ENCODE data around the gene TRPV6.

TRPV6 gene

DNA sequence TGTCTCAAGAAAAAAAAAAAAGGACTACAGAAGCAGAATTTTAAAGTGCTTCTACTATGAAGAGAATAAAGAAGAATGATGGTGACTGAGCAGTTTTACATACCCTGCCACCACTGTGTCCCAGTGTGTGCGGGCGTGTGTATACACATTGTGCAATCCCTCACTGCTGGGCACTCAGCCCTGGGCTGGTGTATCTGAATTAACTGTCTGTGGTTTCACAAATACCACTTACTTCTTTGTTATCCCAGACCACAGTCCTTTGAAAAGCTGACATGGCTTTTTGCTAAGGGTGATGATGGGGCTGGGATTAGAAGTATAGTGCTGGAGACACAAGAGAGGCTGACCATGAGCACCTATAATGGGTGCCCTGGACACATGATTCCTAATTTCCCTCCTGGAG is 21.1 kb upstream of the TRPV6 start:
- DNase-seq: no peak

DNA sequence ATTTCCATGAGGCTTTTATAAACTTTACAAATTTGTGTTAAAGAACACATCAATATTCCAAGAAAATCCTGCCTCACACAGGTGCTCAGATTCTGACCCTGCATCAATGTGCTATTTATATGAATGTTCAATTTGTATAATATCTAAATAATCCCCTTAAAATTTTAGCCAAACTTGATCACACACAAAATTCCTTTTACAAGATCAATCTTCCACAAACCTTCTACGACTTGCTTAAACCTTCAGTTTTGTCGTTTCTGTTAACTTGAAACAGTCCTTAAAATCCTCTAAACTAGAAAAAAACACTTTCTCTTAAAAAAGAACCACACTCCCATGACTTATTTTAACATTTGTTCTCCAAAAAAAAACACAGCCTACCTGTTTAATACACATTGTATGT is 20.2 kb upstream of the TRPV6 start:
- no peak for DNase-seq

DNA sequence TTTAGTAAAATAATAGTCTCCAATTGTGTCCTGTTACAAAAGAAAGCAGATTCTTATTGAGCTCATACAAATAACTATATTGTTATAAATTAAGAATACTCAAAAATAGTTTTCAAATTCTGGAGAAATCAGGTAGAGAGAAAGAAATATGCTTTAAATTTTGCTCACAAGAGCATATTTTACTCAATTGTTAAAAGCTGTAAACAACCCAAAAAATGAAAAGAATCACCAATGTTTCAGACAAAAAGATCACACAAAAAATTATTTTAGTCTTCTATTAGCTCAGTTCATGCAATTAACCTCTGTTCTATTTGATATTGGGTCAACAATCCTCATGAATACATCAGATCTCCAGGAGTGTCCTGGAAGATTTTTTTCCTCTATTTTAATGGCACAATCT is 18.6 kb upstream of the TRPV6 start:
- no peak for DNase-seq

DNA sequence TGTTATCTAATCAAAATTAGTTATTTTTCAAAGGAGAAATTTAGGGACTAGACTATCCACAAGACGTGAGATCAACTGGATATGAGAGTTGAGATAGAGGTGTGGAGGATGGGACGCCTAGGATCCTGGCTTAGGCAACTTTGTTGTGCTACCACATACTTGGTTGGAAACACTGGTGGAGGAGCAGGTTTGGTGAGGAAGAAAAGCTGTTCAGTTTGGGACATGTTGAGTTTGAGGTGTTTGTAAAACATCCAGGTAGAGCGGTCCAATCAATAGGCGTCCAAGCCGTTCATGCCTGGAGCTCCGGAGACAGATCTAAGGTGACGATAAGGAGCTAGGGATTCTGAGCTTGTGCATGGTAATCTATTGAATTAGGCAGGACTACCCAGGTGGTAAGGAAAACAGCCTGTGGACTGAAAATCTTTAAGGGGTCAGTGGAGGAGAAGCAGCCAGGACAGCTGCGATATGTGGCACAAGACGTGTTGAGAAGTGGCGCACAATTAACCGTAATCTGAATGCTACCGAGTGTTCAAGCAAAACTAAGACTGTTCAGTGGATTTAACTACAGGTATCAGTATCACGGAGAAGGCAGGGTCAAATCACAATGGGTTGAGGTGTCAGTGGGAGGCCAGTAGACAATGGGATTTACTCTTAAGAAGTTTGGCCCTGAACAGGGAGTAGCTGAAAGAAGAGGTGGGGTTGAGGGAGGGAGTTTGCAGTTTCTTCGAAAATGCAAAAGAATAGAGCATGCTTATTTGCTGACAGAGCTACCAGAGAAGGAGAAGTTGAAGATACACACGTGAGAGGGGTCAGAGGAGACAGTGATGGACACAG is 16.1 kb upstream of the TRPV6 start:
- DNase-seq: no peak

DNA sequence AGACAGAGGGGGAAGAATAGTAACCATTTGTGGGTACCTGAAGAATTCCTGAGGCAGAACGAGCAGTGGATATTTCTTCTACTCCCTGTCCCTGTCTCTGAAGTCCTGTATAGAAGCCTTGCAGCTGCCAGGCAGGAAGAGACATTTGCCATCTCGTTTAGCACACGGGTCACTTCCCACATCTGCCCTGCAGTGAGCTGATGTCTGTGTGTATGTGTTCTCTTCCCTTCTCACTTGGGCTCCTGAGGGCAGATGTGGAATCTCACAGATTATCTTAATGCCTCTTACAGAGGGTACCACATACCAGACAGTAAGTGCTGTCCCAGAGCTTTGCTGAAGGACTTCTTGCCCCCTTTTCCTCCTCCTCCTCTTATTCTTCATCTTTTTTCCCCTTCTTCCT is 14.1 kb upstream of the TRPV6 start:
- DNase-seq: no peak

DNA sequence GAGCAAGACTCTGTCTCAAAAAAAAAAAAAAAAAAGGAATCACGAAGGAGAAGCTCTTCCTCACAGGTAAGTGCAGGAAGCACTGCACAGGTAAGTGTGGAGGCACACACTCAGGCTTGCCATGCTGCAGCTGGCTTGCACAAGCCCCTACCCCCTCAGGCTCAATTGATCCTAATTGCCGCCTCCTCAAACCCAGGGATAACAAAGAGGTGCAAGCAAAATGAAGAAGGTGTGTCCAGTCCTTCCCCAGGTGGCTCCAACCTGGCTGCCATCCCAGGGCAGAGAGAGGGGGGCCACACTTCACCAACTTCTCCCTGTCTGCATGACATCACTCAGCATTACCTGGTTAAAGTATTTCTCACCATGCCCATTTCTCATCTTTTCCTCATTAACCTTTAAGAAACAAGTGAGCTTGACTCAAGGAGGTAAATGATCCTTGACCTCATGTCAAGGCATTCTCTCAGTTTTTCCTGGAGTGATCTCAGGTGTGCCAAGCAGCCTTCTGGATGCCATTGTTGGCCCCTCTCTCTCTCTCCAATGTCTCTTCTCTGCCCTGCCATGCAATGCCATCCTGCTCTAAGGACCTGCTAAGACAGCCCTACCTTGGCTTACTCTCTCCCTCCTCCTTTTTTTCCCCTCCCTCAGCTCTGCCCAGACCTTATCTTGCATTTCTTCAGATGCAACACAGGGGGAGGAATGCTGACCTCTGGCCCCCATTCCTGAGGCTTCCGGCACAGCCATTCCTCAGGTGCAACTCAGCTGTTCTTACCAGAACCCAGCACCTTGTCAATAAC is 13.0 kb upstream of the TRPV6 start:
- DNase-seq: no peak

DNA sequence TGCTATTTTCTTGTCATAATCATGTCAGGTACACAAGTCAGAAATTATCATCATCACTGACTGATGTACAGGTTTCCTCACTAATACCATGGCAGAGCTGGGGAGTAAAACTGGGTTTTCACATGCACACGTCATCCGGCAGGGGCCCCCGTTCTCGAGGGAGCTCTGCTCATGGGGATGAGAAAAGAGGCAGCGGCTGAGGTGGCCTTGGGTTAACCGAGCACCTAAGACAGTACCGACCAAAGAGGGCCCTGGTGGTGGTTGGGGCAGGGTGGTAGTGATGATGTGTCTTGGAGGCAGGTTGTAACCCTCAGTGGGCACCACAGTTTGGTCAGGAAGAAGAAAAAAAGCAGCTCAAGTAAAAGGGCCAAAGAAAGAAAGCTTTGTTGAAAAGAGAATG is 12.1 kb upstream of the TRPV6 start:
- no peak for DNase-seq

DNA sequence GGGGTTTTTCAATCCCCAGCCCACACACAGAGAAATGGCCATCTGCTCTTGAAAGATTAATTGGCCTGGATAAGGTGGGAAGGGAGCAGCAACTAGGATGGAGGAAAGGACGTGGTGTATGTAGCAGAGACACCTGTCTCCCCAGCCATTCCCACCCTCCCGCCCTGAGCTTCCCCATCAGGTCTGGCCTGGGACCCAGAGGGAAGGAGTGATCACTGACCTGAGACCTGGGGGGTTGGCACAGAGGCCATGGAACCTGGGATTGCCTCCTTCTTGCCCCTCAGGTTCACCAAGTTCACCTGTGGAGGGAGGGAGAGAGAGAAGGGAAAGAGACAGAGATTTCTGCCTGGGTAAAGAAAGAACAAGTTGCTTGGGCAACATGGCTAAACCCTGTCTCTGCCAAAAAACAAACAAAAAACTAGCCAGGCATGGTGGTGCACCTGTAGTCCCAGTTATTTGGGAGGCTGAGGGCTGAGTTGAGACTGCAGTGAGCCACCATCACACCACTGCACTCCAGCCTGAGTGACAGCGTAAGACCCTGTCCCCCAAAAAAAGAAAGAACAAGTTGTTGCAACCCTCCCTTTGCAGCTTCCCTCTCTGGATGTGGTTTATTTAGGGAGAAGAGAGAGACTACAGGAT is 11.3 kb upstream of the TRPV6 start:
- DNase-seq: no peak

DNA sequence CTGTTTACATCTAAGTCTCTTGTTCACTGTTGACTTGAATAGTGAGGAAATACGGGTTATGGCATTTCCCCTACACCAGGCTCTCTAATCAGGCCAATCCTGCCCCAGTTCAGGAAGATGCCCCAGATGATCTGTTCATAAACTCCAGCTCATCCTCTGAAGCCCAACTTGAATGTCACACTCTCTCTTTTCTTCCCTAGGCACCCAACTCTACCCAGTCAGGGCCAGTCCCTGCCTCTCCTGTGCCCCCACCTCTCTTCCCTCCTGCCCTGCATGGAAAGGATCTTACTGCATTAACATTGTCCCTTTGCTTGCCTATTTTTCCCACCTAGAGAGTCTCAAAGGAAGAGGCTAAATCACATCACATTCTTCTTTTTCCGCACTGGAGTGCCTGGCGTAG is 10.6 kb upstream of the TRPV6 start:
- DNase-seq: no peak

DNA sequence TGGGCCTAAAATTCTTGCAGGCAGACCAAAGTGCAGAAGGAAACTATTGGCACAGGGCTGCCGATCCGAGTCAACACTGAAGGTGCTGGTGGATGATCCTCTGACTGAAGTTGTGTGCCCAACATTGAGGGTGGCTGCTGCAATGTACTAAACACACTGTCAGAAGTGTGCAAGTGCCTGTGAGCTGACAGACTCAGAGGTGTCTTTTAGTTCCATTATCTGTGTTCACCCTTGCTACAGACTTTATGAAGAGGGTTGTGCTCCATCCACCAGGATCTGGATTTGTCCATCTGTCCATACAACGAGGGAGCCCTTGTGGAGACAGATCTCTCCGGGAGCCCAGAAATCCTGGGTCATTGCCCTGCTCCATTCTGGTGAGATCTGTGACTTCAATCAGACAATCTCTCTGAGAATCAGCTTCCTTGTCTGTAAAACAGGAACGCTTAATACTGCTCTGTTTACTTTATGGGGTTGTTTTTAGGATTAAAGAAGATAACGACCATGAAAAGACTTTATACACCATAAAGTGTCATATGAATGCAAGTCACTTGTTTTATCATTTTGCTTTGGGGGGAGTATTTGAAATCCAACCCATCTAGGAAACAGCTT is 9.5 kb upstream of the TRPV6 start:
- no peak for DNase-seq

DNA sequence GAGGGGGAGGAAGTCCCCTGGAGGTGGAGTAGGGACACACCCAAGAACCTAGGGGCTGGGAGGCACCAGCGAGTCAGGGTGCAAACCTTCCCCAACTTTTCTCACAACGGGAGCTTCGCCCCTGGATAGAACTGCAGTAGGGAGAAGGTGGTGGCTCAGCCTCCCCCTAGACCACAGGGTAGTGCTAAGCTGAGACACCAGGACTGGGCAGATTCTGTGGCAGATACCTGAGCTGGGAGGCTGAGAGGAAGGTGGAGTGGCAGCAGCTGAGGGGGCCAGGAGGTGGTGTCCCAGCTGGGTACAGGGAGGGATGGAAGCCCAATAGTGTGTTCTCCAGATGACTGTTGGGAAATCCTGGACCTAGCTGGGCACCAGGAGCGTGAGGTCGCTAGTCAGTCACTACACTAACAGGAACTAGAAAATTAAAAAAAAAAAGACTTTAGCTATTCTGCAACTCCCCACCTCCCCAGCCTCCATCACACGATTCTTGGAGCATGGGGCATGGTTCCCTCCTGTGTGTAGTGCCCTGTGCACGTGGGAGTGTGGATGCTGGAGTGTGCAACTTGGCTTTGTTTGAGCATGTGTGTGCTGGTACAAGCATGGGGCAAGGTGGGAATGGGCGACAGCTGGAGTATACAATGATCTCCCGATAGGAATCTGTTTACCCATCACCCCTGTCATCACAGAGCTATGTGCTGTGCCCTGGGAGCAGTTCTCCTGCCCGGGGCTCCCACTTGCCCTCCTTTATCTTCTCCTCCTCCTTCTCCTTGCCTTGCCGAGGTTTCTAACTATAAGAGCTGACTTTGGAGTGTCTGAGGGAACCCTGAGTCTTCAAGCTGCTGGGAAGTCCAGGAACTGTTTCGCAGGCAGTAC is 8.8 kb upstream of the TRPV6 start:
- DNase-seq: no peak

DNA sequence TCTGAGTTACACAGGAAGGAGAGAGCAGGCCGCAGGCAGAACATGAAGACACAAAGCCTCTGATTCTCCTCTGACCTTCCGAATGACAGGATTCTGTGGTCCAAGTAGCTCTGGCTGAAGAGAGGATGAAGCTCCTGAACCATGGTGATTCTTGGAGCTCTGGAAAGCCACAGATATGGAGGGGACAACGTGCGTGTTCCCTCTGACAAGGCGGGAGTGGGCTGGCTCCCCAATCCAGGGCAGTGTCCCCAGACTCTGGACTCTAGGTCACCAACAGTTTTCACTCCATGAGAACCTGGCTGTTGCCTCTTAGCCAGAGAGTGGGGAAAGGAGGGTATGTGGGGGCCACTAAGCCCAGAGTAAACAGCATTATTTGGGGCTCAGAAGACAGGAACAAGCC is 7.4 kb upstream of the TRPV6 start:
- DNase-seq: no peak

DNA sequence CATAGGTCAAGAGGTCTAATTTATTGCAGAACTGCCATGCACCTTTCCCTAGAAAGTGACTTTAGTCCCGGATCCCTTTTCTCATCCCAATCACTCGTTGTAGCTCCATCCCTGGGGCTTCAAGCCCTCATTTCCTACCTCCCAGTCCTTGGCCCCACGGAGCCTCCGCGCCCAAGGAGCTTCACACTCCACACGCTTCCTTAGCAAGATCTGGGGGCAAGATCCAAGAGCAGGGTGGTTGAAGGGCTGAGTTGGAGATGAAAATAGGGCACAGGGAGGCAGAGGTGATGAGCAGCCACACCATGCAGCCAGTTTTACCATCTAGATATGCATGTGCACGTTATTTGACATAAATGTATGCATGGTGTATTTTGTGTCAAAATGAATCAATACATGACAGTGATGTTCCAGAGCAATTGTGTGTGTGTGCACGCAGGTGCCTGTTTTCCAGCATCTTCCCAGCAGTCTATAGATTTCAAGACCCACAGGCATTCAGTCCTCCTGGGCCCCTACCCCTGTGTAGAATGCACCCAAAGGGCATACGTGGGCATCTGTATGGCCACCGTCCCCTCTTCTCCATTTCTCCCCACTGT is 6.0 kb upstream of the TRPV6 start:
- no peak for DNase-seq

DNA sequence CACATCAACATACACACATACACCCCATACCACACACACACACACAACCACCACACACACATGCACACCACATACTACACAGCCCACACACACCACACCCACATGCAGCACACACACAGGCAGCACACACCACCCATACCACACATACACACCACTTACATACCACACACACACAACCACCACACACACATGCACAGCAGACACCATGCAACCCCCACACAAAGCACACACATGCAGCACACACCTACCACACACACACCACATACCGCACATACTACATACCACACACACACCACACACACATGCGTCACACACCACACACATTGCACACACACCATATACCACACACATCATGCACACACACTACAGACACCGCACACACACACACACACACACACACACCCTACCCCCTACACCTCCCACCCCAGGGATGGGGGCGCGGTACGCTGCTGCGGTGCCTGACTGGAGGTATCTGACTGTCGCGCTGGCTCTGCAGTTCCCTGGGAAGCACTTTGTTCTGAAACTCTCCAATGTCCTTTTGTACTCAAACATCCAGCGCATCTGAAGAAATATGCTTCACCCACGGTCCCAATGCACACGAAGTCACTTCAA is 5.4 kb upstream of the TRPV6 start:
- no peak for DNase-seq

DNA sequence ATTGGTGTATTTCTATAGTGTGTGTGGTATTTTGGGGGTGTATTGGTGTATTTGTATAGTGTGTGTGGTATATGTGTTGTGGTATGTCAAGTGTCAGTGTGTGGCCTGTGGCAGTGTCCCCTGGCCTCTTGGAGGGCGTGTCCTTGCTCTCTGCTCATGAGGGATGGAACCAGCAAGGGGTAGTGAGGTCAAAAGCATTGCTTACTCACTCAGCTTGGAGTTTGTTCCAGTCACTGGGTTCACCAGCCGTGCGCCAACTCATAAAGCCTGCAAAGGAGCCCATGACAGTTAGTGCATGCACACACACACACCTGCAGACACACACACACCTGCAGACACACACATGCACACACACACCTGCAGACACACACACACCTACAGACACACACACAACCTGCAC is 4.3 kb upstream of the TRPV6 start:
- no peak for DNase-seq

DNA sequence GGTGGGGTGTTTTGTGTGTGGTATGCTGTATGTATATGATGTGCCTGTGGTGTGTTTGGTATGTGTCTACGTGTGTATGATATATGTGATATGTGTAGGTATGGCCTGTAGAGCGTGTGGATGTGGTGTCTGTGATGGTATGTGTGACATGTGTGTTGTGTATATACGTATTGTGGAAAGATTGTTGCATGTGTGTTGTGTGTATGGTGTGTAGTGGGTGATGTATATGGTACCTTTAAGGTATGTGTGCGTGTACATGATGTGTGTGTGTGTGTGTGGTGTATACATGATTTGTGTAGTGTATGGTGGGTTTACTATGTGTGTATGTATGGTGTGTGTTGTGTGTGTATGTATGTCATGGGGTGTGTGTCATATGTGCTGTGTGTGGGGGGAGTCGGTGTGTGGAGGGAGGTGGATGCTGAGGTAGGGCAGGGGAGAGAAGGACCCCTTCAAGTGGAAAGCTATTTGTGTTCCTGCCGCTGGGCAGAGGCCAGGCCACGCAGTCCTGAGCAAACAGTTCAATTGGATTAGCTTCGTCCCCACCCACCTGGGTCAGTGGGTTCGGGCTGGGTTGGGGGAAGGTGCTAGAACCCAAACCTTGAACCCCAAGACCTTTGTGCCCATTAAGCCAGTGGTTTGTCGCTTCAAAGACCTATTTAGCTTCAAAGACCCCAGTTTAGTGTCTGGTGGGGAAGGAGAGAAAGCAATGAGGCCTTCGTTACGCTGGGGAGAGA is 1.9 kb upstream of the TRPV6 start:
- DNase-seq: no peak

DNA sequence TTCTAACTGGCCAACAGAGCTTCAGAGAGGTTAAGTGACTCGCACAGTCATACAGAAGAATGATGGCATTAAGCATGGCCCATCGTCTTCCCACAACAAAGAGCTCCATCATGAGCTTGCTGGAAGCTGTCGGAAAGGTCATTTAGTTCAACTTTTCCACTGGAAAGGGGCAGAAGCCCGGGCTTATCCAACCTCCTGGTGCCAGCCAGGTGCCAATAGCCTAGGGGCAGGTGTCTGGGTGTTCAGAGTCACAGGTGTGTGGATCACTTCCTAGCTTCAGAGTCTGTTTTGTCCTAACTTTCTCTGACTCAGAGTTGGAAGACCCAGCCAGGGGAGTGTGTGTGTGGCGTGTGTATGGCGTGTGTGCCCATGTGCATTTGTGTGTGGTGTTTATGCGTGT is 1.3 kb upstream of the TRPV6 start:
- DNase-seq: no peak

DNA sequence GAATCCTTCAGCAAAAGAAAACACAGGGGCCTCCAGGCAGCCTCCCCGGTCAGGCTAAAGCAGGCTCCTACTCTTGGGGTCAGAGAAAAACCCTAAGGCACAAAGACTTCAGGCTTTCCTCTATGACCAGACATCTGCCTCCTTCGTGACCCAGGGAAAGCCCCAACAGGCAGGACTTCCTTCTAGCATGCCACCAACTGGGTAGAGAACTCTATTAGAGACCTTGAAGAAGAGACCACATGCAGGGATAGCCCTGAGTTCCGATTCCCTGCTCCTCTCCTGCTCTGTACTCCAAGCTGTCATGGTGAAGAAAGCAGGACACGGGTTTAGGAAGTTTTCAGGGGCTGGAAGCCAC is 1.3 kb downstream of the TRPV6 start:
- no peak for DNase-seq

DNA sequence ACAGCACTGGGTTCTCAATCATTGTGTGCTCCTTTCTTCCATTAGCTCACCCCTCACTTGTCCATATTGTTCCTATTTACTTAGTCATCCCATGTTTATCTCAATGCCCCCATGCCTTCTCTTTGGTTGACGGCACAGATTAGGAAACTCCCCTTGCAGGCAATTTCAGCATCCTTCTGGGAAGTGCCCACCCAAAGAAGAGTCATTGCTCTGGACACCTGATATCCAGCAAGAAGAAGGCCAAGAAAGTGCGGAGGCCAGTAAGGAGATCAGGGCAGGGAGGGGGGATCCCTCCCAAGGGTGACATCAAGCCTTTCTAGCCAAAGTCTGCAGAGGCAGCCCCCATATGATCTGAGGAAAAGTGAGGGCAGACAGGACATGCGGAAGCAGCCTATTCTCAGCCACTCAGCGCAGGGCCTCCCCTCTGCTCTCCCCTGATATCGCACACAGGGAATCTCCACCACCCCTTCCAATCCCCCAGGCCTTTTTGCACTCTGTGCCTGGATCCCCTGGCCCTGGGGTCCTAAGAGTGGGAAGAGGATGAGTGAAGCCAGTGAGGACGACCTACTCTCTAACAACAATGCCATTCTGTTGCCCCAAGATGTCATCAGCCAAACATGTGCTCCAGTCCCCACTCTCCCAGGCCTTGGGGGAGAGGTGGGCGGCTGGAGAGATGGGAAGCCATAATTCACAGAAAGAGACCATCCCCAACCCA is 1.8 kb downstream of the TRPV6 start:
- DNase-seq: no peak

DNA sequence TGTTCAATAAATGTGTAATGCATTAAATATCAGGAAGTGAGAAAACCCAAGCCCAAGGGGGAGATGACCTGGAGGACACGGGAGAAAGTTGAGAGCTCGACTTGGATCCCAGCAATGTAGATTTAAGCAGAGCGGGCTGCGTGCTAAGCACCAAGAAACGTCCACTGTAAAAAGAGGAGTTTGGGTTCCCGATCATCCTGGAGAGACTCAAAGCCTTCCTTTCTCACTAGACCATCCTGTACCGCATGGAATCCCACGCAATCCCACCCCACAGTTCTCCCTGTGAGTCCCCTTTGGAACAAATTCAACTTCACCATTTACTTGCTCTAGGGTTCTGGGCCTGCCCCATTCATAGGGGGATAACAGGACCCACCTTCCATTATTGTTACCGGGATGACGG is 2.4 kb downstream of the TRPV6 start:
- no peak for DNase-seq

DNA sequence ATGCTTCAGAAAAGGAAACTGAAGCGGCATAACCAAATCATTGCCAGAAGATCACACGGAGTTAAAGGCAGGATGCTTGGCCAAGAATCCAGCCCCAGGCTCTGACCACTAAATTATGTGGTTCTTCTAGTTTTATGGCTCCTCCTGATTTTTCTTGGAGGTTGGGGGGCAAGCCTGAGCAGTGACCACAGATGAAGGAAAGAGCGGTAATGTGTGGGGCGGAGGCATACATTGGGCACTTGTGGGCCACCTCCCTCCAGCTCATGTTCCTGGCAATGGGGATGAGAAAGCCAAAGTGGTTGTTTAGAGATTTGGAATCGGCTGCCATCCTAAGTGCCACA is 3.2 kb downstream of the TRPV6 start:
- DNase-seq: no peak

All from activated CD4-positive, alpha-beta T cell treated with anti-CD3 and anti-CD28 coated beads for 1 hour (primary cell).